Activated T-cell treated with anti-CD3 and anti-CD28 coated beads, Interleukin-2, amount 50 U/mL, for 1 hour (primary cell): Measurements from ENCODE around the gene NEAT1.

Experiments used
- DNase-seq: peaks from one replicate; pipeline ENCODE4 v3.0.0-alpha.2; 2020

NEAT1 gene

DNA sequence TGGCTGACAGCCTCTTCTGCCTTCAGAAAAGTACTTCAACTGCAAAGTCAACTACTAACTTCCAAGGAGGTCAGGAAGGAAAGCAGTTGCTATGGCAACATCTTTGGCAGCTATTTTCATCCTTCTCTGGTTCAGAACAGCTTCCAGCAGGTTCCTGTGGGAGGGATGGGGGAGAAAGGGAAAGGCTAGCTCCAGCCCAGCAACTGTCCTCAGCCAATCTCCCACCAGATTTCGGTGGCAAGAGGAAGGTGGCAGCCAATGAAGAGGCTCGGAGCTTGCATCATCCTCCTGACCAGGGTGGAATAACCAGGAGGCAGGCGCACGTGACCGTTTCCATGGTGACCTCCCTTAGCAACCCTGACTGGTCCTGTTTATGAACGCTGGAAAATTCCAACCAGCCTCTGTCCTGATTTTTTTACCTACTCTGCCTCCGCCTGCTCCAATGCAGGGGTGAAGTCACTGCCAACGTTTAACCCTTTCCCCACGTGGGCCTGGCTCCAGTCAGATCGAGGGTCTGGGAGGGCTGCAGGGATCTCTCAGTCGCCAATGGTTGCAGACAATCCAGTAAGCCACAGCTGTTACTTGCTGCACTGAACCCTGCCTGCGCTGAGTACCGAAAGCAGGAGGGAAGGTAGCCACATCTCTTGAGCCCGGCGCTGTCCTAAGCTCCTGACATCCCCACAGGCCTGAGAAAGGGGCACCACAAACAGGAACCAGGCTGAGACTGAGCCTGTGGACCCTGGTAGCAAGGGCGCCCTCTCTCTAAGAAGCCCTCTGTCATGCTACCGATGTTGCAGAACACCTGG lies 65.1 kb downstream of the NEAT1 start:
- no peak for DNase-seq

GRCh38 chr11:65488273-65489034 lies 65.9 kb downstream of the NEAT1 start:
- no peak for DNase-seq

DNA sequence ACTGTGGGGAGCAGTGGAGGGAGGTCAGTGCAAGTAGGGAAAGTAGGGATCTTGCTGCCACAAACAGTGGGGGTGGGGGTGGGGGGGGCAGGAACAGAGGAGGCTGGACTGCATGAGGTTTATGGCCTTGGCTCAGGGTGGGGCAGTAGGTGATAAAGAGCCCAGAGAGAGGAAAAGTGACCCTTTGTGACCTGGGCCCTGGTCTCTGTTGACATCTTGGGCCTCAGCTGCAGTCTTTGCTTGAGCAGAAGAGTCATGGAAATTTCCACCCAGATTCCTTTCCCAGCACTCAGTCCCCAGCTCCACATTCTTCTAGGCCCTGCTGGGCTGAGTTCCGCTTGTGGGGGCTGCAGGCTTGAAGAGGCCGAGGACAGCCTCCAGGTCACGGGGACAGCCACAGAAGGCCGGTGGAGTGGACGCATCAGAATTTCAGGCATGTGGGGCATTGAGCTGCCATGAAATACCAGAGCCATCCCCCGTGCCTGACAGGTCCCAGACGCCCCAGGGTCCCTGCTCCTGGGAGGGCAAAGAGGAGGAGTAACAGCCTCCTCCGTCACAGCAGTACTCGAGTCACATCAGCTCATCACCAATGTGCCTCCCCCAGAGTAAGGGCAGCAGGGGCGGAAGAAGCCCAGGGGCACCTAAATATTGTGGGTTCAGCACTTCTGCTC lies 66.6 kb downstream of the NEAT1 start:
- DNase-seq: no peak

DNA sequence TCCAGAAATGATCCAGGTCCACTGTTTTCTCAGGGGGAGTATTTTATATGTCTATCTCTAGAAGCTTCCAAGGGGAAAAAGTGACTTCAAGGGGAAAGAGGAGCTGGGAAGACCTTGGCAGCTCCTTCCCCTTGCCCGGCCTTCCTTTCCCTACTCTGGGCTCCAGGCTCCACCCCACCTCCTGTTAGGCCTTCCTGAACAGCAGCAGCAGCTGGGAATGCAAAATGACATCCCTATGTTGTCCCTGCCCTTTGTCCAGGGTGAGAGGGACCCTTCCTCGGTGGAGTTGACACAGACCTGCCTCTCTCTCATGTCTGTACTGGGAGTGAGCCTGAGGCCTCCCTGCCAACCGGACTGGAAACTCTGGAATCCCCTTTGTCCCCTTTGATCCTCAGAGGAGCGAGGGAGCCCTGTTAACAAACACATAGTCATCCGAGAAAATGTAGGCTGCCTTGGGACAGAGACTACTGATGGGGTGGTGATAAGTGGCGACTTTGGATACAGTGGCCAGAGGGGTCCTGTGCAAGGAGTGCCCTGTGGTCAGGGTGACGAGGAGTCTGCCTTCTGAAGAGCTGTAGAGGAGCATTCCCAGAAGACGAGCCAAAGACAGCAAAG lies 67.2 kb downstream of the NEAT1 start:
- no peak for DNase-seq

DNA sequence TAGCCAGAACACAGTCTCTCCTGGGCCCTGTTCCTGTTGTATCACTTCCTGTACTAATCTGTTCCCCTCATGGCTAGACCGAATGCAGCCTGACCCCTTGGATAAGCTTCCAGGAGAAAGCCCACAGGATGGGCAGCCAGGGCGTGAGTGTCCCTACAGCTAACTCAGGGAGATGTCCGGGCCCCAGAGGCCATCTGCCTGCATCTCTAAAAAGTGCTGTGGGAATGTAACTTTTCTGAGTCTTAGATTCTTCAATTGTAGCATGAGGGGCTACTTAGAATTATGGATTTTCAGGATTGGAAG lies 68.5 kb downstream of the NEAT1 start:
- no peak for DNase-seq

DNA sequence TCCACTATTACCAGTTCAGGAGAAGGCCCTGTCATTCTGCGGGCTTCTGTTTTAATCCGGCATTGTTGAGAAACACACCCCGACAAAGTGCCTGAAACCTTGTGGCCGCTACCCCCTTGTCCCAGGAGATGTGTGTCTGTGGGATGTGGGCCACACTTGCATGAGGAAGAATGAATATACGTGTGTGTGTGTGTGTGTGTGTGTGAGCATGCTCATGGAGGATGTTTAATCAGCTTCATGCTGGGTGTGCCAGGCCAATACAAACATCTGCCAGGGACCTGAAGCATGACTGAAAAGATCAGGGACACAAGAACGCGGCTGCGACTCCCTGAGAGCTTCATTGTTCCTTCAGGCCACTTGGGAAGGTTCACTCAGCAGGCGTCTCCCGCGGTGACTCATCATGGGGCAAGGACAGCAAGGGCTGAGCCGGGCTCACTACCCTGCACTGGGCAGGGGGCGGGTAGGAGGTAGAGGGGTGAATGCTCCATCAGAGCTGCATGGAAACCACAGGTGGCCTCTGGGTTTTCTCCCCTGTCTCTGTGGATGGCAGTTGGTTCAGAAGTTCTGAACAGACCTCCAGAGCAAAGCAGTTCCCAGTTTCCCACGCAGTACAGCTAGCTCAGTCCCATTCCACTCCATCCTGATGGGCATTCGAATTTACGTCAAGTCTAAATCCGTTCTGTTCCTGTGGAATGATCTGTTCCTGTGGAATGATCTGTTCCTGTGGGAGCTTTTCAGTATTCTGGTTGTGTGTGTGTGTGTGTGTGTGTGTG lies 69.2 kb downstream of the NEAT1 start:
- no peak for DNase-seq

- DNase-seq: no peak
These were observed 69.7 kb downstream of the NEAT1 start for GRCh38 chr11:65492387-65492636.

- DNase-seq: no peak
These were observed 70.2 kb downstream of the NEAT1 start for GRCh38 chr11:65492637-65493366.

- no peak for DNase-seq
These were observed 71.0 kb downstream of the NEAT1 start for GRCh38 chr11:65493367-65494176.
